Ovary (tissue), 9 donors: Measurements from ENCODE around the gene CORO1C. TPM values are rescaled to one million over a fixed set of nuclear protein-coding genes. Genes with fewer than 3 reads are reported as not detected.

Experiments
- DNase-seq, 5 donors: peaks; one replicate each; pipeline ENCODE4 v3.0.0-alpha.2; 2019 to 2020
- H3K27ac ChIP-seq, 2 donors: fragments of 200-600 bp; one replicate each; pipeline versions ENCODE4 v1.5.1 to v1.8.0; 2019 to 2022
- H3K27me3 ChIP-seq: fragments of 200-600 bp; one replicate; pipeline ENCODE4 v1.8.0; 2022
- H3K36me3 ChIP-seq: fragments of 200-600 bp; sonication (generic); one replicate; pipeline ENCODE4 v1.5.1; 2019
- H3K4me1 ChIP-seq: one replicate; pipeline ENCODE4 v1.8.1; 2013; ENCODE audit warnings: mild to moderate bottlenecking, moderate library complexity; ENCODE audit not compliant: insufficient read depth
- H3K4me3 ChIP-seq: fragments of 200-600 bp; sonication (generic); one replicate; pipeline ENCODE4 v1.5.1; 2017
- H3K9me3 ChIP-seq, 2 donors: fragments of 200-600 bp in 1 of 2; sonication (generic) in 1 of 2; one replicate each; pipeline versions ENCODE4 v1.5.1 to v1.8.1; 2013 to 2019; ENCODE audit warnings: mild to moderate bottlenecking in 1 of 2, moderate library complexity in 1 of 2
- CTCF ChIP-seq, 3 donors: fragments of 450-650 bp in 2 of 3; fragments of 200-600 bp in 1 of 3; IDR thresholded peaks; one replicate each; pipeline versions ENCODE4 v1.5.1 to v1.8.0; 2016 to 2022; ENCODE audit warnings: antibody characterized with exemption in 3 of 3, mild to moderate bottlenecking in 1 of 3
- EP300 ChIP-seq: sonication (generic); formaldehyde crosslinking; IDR thresholded peaks from one replicate; pipeline ENCODE4 v1.6.1; 2017; ENCODE audit warnings: antibody characterized with exemption
- POLR2A ChIP-seq: fragments of 450-650 bp; IDR thresholded peaks from one replicate; pipeline ENCODE4 v1.6.1; 2017; ENCODE audit warnings: antibody characterized with exemption, mild to moderate bottlenecking, moderate library complexity
- WGBS, 3 donors: extraction: QIAGEN DNeasy Blood & Tissue Kit in 1 of 3; methylation state at CpG; one replicate each; pipeline versions ENCODE4 v1.1.5 to v1.1.7; 2013 to 2017; 5-methylcytosine and 5-hydroxymethylcytosine counted together
- intact Hi-C, 4 donors: fragments of 100-400 bp; cut with DNase I; formaldehyde crosslinking; loops; one replicate each; pipeline versions ENCODE4 v1.11.0 to v1.15.1; 2022 to 2023
- polyA plus RNA-seq, 2 donors: library from polyadenylated mRNA; stranded (reverse); fragments of 200-250 nt in 1 of 2; fragments of 350-450 nt in 1 of 2; fragmentation: Illumina TruSeq in 1 of 2; extraction: RNeasy Lipid Tissue Mini Kit (QIAGEN cat#74804) in 1 of 2; gene quantifications; one replicate each; pipeline ENCODE4 v1.2.3, GENCODE V29; 2013 to 2014
- total RNA-seq, 7 donors: library from RNA; depleted of rRNA in 2 of 7; stranded (reverse); fragments of >200 nt in 2 of 7; fragmentation: NEBNext Ultra II Directional in 3 of 7; extraction: Animal tissue kit (Norgen Biotek cat#: 25700) in 3 of 7; gene quantifications; one replicate each; pipeline versions ENCODE4 v1.1.0 to v1.2.4, GENCODE V29; 2016 to 2023
- donor health status: DM: no; HTN: no; CAD: no; lungs with moderate emphysema.
- donor health status: DM: no; HTN: no; CAD: no.
- donor health status: Bipolar disorder and iron deficiency.
- donor health status: DM: yes; HTN: yes; CAD: no.
- donor health status: DM: no; HTN: no; CAD: no.
- donor health status: DM: yes; HTN: yes; CAD: no.

CORO1C gene
- total and polyA plus RNA-seq, 9 donors: 35.1 to 143 (median 113) TPM

DNA sequence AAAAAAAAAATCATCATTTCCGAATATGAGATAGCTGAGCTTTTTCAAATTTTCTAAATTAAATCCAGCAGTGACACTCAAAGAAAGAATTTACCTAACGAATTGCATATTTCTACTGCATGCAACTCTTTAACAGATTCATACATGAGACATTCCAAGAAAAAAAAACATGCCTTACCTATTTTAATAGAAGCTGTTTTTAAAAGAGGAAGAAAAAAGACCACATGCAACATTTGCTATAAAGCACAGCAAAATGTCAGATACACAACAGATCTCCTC lies 18.5 kb downstream of the CORO1C start:
- no peaks in the 10 kb centered on the region for H3K27me3 ChIP-seq
- no peak overlapping the region for H3K4me3 ChIP-seq
- no peak for DNase-seq
- intact Hi-C loops: no loop called here
- no peaks in the 10 kb centered on the region for H3K36me3 ChIP-seq
- H3K4me1 ChIP-seq: peaks cover 9% of the 10 kb centered on the region
- H3K27ac ChIP-seq: peak overlapping the region in 1 of 2 donors; percentile 55
- WGBS, 3 donors: 2 to 5% (median 4%) methylated on average over 2 of the region's 2 CpGs
- H3K9me3 ChIP-seq: no peaks in the 10 kb centered on the region
- TF ChIP-seq POLR2A (no peak), EP300 (no peak), CTCF (IDR thresholded peaks at IDR 0.05) (no peak)

DNA sequence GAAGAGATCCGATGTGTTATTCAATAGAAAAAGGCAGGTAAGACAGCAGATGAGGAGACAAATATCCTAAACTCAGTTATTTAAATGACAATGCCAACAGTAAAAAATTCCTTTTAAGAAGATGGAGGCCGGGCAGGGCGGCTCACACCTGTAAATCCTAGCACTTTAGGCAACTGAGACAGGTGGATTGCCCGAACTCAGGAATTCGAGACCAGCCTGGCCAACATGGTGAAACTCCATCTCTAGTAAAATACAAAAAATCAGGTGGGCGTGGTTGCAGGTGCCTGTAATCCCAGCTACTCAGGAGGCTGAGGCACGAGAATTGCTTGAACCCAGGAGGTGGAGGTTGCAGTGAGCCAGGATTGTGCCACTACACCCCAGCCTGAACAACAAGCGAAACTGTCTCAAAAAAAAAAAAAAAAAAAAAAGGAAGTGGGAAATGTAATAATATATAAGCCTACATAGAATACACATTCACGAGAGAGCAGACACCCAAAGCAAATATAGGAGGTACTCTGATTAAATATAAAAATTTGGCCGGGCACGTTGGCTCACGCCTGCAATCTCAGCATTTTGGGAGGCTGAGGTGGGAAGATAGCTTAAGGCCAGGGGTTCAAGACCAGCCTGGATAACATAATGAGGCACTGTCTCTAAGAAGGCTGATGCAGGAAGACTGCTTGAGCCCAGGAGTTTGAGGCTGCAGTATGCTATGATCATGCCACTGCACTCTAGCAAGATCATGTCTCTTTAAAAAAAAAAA lies 19.0 kb downstream of the CORO1C start:
- H3K9me3 ChIP-seq: no peaks in the 10 kb centered on the region
- DNase-seq: no peak
- no peak overlapping the region for H3K27ac ChIP-seq
- no peaks in the 10 kb centered on the region for H3K27me3 ChIP-seq
- intact Hi-C loops: no loop called here
- peaks cover 9% of the 10 kb centered on the region for H3K4me1 ChIP-seq
- H3K36me3 ChIP-seq: no peaks in the 10 kb centered on the region
- TF ChIP-seq EP300 (no peak), CTCF (IDR thresholded peaks at IDR 0.05) (no peak), POLR2A (no peak)
- no peak overlapping the region for H3K4me3 ChIP-seq
- WGBS, 3 donors: 77 to 86% (median 84%) methylated on average over 12 of the region's 12 CpGs

- Histone ChIP-seq H3K27me3 (no peaks in the 10 kb centered on the region), H3K36me3 (no peaks in the 10 kb centered on the region), H3K4me1 (peaks cover 9% of the 10 kb centered on the region), H3K27ac (no peak overlapping the region), H3K4me3 (no peak overlapping the region), H3K9me3 (no peaks in the 10 kb centered on the region)
- DNase-seq: no peak
- intact Hi-C loops: no loop called here
- TF ChIP-seq POLR2A (no peak), CTCF (IDR thresholded peaks at IDR 0.05) (no peak), EP300 (no peak)
- whole genome bisulfite sequencing, 3 donors: 86 to 94% (median 92%) methylated on average over 9 of the region's 9 CpGs
Measured at GRCh38 chr12:108711489-108712164, 19.7 kb downstream of the CORO1C start.

DNA sequence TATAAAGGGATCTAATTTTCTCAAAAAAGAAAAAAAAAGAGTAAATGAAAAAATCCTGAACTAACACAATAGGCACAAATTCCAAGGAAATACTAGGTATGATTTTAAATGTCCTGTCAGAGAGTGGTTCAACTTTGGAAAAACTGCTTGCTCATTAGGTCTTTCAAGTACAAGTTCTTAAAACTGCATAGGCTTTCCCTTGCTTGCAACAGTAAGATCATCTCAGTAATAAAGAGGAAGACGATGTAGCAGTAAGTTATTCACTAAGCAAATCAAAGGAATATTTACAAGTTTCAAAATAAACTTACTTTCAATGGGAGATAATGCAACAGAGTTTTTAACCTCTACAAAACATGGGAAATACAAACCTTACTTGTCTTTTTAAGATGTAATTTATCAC lies 21.6 kb downstream of the CORO1C start:
- Histone ChIP-seq H3K4me3 (no peak overlapping the region), H3K9me3 (no peaks in the 10 kb centered on the region), H3K27ac (no peak overlapping the region), H3K36me3 (no peaks in the 10 kb centered on the region), H3K27me3 (no peaks in the 10 kb centered on the region), H3K4me1 (peaks cover 7% of the 10 kb centered on the region)
- 16 to 27% (median 18%) methylated on average over 1 of the region's 1 CpG for WGBS, 3 donors
- intact Hi-C loops: no loop called here
- no peak for DNase-seq
- TF ChIP-seq EP300 (no peak), POLR2A (no peak), CTCF (IDR thresholded peaks at IDR 0.05) (no peak)
